ENCODE data around the gene ST3GAL5. TPM values are rescaled to one million over a fixed set of nuclear protein-coding genes. Genes with fewer than 3 reads are reported as not detected.
"Not testable (repeated sequence)": the region's sequence is repeated elsewhere in the genome, so short reads cannot be mapped to it uniquely, and the experiment has no call there.

ST3GAL5 gene
- total RNA-seq, 3 donors from 2014 or later: 3.6 to 5.3 (median 4.4) TPM

DNA sequence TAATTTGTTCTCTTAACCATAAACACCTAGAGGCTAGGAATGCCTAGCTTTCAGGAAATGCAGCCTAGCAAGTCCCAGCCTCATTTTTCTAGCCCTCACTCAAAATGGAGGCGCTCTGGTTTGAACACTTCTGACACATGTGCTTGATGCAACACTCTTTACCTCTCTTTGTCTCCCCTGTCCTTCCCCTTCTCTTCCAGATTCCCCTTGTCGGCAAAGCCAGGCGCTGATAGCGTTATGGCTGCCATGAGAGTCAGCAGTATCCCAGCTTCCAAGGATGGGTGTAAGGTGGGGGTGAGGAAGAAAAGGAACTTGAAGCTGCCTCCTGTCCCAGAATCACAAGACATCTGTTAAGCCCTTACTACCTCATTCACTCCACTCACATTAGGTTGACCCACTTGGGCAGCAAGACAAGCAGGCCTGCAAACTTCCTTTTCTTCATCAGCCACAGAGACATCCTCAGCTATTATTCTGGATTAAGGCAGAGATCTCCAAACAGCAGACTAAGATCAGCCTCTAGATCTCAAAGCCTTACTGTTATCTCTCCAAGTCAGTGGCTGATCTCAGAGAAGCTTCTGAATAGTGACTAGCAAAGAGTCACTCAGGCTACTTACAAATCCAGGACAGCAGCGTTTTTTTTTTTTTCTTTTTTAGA, 1.9 kb upstream of the ST3GAL5 start:
- DNase-seq (no peak), ATAC-seq (no peak)
- peak overlapping the region; percentile 14 for H3K4me3 Mint-ChIP-seq
- H3K4me1 Mint-ChIP-seq (ENCODE audit: low read depth): peaks cover 47% of the 10 kb centered on the region
- no peaks in the 10 kb centered on the region for H3K27me3 Mint-ChIP-seq (ENCODE audit: low read depth)
- no peaks in the 10 kb centered on the region for H3K36me3 Mint-ChIP-seq (ENCODE audit: insufficient read depth)
- H3K9me3 Mint-ChIP-seq: peaks cover 5% of the 10 kb centered on the region

DNA sequence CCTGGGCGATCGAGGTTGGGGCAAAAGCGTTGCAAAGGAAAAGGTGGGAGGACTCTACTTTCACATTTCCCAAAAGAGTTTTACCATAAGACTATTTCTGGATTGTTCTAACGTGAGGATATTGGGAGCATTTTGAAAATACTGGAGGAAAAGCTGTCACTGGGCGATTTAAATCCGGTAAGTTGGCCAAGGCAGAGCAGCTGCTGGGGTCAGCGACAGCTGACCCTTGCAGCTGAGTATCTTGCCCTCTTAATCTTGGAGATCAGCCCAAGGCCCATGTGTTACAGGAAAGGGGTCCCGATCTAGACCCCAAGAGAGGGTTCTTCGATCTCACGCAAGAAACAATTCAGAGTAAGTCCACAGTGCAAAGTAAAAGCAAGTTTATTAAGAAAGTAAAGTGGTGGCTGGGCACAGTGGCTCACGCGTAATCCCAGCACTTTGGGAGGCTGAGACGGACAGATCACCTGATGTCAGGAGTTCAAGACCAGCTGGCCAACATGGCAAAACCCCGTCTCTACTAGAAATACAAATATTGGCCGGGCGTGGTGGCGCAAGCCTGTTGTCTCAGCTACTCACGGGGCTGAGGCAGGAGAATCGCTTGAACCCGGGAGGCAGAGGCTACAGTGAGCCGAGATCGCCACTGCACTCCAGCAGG, 964 bp upstream of the ST3GAL5 start:
- Mint-ChIP-seq H3K36me3 (ENCODE audit: insufficient read depth) (no peaks in the 10 kb centered on the region), H3K4me3 (peak overlapping the region; percentile 83), H3K4me1 (ENCODE audit: low read depth) (peaks cover 52% of the 10 kb centered on the region), H3K27me3 (ENCODE audit: low read depth) (no peaks in the 10 kb centered on the region), H3K9me3 (peaks cover under 1% of the 10 kb centered on the region)
- ATAC-seq (no peak), DNase-seq (no peak)

DNA sequence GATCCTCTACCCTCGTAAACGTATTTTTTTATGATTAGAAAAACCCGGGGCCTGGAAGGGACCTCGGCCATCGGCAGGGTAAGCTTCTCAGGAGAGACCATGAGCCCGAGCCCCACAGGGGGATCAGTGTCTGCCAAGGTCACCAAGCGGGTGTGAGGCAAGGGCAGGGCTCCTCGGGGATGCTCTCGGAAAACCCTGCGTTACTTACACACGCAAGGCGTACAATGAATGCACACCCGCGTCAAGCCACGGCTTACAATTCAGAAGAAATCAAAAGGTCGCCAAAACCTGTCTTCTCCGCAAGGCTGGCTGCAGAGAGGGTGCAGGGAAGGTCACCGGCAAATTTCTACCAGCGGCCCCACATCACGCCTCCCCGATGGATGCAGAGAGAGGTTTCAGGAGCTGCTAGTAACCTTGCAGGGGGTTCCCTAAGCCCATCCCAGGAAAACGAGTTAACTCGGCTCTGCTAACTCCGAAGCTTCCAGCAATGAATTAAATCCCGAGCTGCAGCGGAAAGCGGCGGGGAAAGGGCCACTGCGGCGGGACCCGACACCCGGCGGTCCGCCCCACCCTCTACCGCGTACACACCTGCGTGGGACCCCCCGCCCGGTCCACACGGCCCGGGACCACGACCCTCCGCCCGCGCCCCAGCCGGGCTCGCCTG, 638 bp downstream of the ST3GAL5 start:
- Mint-ChIP-seq H3K36me3 (ENCODE audit: insufficient read depth) (peaks cover 4% of the 10 kb centered on the region), H3K27me3 (ENCODE audit: low read depth) (no peaks in the 10 kb centered on the region), H3K4me1 (ENCODE audit: low read depth) (peaks cover 61% of the 10 kb centered on the region), H3K9me3 (peaks cover 2% of the 10 kb centered on the region), H3K4me3 (peak overlapping the region; percentile 86)
- peak; percentile 24 to 26 for ATAC-seq
- DNase-seq: peak; percentile 34

DNA sequence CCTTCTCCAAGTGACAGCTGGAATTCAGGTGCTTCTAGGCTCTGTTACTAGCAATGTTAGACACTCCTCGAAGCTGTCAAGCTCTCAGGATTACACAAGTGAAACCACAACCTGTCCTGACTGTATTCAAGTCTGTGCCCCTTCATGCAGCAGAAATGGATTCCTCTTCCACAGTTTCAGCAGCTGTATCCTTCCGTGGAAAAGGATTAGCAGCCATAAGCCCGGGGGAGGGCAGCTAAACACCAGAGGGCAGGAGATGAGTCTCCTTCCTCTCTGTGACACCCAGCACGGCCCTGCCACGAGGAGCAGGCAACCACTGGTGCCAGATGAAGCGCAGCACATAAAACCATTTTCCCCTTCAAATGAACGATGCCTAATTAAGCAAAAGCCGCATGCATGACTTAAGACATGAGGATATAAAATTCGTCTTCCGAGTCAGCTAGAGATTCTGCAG, 1.2 kb downstream of the ST3GAL5 start:
- H3K9me3 Mint-ChIP-seq: peaks cover 7% of the 10 kb centered on the region
- no peaks in the 10 kb centered on the region for H3K27me3 Mint-ChIP-seq (ENCODE audit: low read depth)
- ATAC-seq: peak; percentile 24 to 40
- peaks cover 61% of the 10 kb centered on the region for H3K4me1 Mint-ChIP-seq (ENCODE audit: low read depth)
- H3K4me3 Mint-ChIP-seq: peak overlapping the region; percentile 86
- H3K36me3 Mint-ChIP-seq (ENCODE audit: insufficient read depth): peaks cover 9% of the 10 kb centered on the region
- peak; percentile 44 for DNase-seq

DNA sequence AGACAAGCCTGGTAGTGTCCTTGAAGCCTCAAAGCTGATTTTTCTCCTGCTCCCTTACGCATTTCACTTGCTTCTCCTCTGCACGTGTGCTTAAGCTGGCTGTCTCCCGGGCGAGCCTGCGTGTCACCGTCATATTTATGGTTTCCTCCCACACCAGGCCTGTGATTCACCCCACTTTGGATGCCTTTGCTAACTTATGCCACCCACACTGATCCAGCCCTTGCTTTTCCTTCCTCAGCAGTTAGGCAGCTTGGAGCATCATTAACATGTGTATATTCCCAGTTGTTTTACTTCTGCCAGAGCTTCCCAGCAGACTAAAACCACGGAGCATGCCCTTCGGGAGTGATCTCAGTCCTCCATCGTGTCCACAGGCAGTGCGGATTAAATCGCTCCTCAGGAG, 2.2 kb downstream of the ST3GAL5 start:
- H3K9me3 Mint-ChIP-seq: peaks cover 7% of the 10 kb centered on the region
- ATAC-seq (peak; percentile 51 to 54), DNase-seq (peak; percentile 62)
- H3K4me3 Mint-ChIP-seq: peak overlapping the region; percentile 86
- H3K36me3 Mint-ChIP-seq (ENCODE audit: insufficient read depth): peaks cover 13% of the 10 kb centered on the region
- peaks cover 60% of the 10 kb centered on the region for H3K4me1 Mint-ChIP-seq (ENCODE audit: low read depth)
- H3K27me3 Mint-ChIP-seq (ENCODE audit: low read depth): no peaks in the 10 kb centered on the region

DNA sequence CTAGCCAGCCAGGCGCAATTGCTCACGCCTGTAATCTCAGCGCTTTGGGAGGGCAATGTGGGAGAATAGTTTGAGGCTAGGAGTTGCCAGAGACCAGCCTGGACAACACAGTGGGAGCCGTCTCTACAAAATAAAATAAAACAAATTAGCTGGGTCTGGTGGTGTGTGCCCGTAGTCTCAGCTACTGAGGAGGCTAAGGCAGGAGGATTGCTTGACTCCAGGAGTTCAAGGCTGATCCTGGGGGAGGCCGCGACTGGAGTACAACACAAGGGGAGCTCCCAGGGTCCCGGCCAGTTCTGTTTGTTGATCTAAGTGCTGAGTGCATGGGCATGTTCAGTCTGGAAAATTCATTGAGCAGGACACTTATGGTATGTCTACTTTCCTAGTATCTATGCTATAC, 2.6 kb downstream of the ST3GAL5 start:
- peaks cover 18% of the 10 kb centered on the region for H3K36me3 Mint-ChIP-seq (ENCODE audit: insufficient read depth)
- peak overlapping the region; percentile 86 for H3K4me3 Mint-ChIP-seq
- DNase-seq (no peak), ATAC-seq (no peak)
- peaks cover 12% of the 10 kb centered on the region for H3K9me3 Mint-ChIP-seq
- H3K4me1 Mint-ChIP-seq (ENCODE audit: low read depth): peaks cover 64% of the 10 kb centered on the region
- no peaks in the 10 kb centered on the region for H3K27me3 Mint-ChIP-seq (ENCODE audit: low read depth)

DNA sequence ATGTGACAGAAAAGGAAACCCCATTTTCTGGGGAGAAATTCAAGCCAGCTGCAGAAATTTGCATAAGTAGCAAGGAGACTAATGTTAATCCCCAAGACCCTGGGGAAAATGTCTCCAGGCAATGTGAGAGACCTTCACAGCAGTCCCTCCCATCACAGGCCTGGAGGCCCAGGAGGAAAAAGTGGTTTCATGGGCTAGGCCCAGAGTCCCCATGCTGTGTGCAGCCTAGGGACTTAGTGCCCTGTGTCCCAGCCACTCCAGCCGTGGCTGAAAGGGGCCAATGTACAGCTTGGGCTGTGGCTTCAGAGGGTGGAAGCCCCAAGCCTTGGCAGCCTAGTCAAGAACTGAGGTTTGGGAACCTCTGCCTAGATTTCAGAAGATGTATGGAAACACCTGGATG, 7.0 kb downstream of the ST3GAL5 start:
- not testable (repeated sequence) for H3K27me3 Mint-ChIP-seq (ENCODE audit: low read depth); H3K4me3 Mint-ChIP-seq; ATAC-seq; DNase-seq
- Mint-ChIP-seq H3K9me3 (peaks cover 16% of the 10 kb centered on the region), H3K36me3 (ENCODE audit: insufficient read depth) (peaks cover 25% of the 10 kb centered on the region), H3K4me1 (ENCODE audit: low read depth) (peaks cover 71% of the 10 kb centered on the region)

DNA sequence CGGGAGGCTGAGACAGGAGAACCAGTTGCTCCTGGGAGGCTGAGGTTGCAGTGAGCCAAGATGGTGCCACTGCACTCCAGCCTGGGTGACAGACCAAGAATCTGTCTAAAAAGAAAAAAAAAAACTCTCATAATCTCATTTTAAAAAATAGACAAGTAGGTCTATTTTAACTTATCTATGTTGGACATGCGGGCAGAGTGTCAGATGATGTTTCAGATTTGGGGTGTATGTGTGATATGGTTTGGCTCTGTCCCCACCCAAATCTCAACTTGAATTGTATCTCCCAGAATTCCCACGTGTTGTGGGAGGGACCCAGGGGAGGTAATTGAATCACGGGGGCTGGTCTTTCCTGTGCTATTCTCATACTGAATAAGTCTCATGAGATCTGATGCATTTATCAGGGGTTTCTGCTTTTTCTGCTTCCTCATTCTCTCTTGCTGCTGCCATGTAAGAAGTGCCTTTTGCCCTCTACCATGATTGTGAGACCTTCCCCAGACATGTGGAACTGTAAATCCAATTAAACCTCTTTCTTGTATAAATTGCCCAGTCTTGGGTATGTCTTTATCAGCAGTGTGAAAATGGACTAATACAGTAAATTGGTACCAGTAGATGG, 8.0 kb downstream of the ST3GAL5 start:
- not testable (repeated sequence) for DNase-seq; H3K27me3 Mint-ChIP-seq (ENCODE audit: low read depth); H3K4me3 Mint-ChIP-seq; ATAC-seq
- Mint-ChIP-seq H3K9me3 (peaks cover 16% of the 10 kb centered on the region), H3K4me1 (ENCODE audit: low read depth) (peaks cover 66% of the 10 kb centered on the region), H3K36me3 (ENCODE audit: insufficient read depth) (peaks cover 25% of the 10 kb centered on the region)

DNA sequence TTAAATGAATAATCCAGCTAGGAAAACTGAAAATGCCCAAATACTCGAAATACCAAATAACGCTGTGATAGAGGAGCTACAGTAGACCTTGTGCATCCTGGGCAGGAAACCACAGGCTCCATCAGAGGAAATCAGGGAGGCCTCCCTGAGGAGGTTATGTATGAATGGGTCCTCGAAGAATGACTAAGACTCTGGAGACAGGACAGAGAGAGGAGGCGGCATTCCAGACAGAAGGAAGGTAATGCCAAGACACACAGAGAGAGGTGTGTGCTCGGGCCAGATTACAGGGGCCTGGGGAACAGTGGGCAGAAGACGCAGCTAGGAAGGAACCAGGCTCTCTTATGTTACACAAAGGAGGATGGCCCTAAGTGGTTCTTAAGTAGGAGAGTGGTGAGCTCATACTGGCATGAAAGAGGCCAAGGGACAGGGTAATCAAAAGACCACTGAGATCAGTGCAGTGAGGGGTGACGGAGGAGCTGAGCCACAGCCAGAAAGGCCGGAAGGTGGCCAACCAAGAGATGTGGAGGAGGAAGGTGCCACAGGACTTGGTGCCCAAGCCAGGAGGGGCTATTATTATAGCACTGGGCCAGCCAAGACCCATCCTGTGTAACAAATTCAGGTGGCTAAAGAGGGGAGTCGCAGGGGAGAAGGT, 9.9 kb downstream of the ST3GAL5 start:
- Mint-ChIP-seq H3K36me3 (ENCODE audit: insufficient read depth) (peaks cover 25% of the 10 kb centered on the region), H3K27me3 (ENCODE audit: low read depth) (no peaks in the 10 kb centered on the region), H3K9me3 (peaks cover 16% of the 10 kb centered on the region), H3K4me1 (ENCODE audit: low read depth) (peaks cover 65% of the 10 kb centered on the region), H3K4me3 (peak overlapping the region; percentile 14)
- ATAC-seq (peak in 1 of 2 donors; percentile 10), DNase-seq (no peak)

DNA sequence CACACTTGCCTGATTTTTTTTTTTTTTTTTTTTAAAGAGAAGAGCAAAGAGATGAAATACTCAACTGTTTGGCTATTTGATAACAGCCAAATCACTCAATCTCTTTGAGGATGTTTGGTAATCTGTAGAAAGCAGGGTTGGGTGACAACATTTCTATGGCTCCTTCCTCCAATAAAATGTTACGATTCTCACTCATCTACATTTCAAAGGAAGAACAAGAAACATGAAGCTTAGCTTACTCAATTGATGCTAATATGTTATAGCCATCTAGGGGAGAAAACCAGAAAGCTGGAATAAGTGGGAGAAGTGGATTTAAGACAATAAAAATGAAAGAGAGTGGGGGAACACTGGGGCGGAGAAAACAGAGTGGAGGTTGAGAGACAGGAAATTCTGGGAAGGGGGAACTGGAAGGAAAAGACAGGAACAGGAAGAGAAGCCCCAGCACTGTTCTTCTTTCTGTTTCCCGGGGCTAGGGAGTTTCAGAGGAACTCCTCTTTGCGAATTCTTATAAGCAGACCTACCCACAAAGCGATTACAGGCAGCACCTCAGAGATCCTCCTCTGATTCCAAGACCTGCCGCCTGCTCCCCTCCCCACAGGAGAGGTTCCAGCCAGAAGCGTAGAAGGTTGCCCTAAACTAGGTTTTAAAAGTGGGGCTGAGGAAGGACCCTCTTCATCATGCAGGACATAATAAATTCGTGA, 13.3 kb downstream of the ST3GAL5 start:
- no peak overlapping the region for H3K4me3 Mint-ChIP-seq
- peaks cover 8% of the 10 kb centered on the region for H3K36me3 Mint-ChIP-seq (ENCODE audit: insufficient read depth)
- DNase-seq (no peak), ATAC-seq (no peak)
- H3K27me3 Mint-ChIP-seq (ENCODE audit: low read depth): no peaks in the 10 kb centered on the region
- no peaks in the 10 kb centered on the region for H3K9me3 Mint-ChIP-seq
- peaks cover 67% of the 10 kb centered on the region for H3K4me1 Mint-ChIP-seq (ENCODE audit: low read depth)

DNA sequence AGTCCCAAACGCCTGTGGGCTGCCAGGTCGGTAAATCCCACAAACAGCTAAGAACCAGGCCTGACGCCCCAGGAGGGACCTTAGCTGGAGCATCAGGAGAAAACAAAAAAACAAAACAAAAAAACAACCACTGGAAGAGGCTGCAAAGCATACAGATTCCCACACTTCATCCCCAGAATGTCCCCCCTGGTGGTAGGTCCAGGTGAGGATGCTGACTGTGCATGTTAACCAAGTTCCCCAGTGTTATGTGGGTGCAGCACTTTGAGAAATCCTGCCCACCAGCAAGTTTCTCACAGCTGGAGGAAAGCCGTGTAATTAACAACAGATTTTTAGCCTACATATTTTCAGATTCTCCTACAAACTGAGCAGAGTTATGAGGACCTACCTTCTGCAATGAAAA, 15.1 kb downstream of the ST3GAL5 start:
- Mint-ChIP-seq H3K36me3 (ENCODE audit: insufficient read depth) (peaks cover 8% of the 10 kb centered on the region), H3K9me3 (no peaks in the 10 kb centered on the region), H3K4me1 (ENCODE audit: low read depth) (peaks cover 54% of the 10 kb centered on the region), H3K27me3 (ENCODE audit: low read depth) (no peaks in the 10 kb centered on the region), H3K4me3 (no peak overlapping the region)
- ATAC-seq: no peak
- DNase-seq: no peak

DNA sequence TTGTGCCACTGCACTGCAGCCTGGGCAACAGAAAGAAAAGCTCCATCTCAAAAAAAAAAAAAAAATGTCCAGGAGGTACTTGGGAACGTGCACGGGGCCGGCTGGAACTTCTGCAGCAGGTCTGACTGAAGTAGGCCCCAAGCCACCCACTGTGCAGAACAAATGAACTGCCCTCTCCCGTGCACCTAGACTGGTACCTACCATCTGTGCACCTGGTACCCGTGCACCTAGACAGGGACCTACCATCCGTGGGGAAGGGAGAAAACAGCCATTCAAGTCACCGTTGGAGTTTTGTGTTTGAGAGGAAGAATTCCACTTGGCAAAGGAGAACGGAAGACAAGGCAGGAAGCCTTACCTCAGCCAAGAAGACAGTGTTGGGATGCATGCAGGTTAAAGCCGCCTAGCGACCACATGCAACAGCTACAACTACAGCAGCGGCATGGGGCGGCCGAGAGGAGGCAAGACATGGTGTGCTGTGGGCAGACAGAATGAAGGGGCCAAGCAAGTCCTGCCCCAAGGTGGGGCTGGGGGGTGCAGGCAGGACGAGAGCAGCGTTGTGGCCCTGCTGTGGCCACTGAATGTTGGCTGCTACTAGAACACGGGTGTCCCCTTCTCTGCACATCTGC, 16.1 kb downstream of the ST3GAL5 start:
- ATAC-seq: no peak
- no peaks in the 10 kb centered on the region for H3K27me3 Mint-ChIP-seq (ENCODE audit: low read depth)
- H3K9me3 Mint-ChIP-seq: no peaks in the 10 kb centered on the region
- H3K4me3 Mint-ChIP-seq: no peak overlapping the region
- peaks cover 8% of the 10 kb centered on the region for H3K36me3 Mint-ChIP-seq (ENCODE audit: insufficient read depth)
- peaks cover 47% of the 10 kb centered on the region for H3K4me1 Mint-ChIP-seq (ENCODE audit: low read depth)
- no peak for DNase-seq

DNA sequence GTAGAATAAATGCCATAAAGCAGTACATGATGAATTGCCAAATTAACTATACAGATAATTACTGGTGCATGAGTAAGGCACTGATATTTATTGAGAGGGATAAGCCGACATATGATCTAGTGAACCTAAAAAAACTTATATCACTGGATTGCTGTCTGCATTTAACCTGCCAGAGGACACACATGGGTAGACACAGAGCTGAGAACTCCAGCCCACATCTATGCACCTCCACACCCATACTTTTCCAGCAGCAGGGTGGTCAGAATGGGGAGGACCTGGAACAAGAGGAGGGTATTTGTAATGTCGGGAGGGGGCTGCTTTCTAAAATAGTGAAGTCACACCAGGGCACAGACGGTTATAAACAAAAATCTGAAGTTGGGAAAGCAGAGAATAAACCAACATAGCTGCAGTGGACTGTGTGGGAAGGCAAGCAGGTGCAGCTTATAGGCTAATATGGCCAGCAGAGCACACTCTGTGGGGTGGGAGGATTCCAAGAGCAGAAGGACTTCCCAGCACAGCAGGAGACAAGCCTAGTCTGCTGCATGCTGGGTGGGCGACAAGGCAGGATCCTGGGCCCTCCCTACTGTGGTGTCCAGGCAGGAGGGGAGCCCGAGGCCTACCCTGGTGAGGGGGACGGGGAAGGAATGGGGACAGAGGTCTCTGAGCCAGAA, 17.2 kb downstream of the ST3GAL5 start:
- no peaks in the 10 kb centered on the region for H3K9me3 Mint-ChIP-seq
- no peak for DNase-seq
- no peaks in the 10 kb centered on the region for H3K27me3 Mint-ChIP-seq (ENCODE audit: low read depth)
- ATAC-seq: no peak
- H3K4me3 Mint-ChIP-seq: no peak overlapping the region
- H3K36me3 Mint-ChIP-seq (ENCODE audit: insufficient read depth): peaks cover 6% of the 10 kb centered on the region
- peaks cover 47% of the 10 kb centered on the region for H3K4me1 Mint-ChIP-seq (ENCODE audit: low read depth)

Measured in activated T-cell treated with anti-CD3 and anti-CD28 coated beads, Interleukin-2, amount 50 U/mL, for 4 hours (primary cell).